GM21360 (cell line): Measurements from ENCODE around the gene TTN.

ENCODE experiments used
- ATAC-seq: cut with Tn5 transposase; IDR thresholded peaks from one replicate; pipeline ENCODE4 v1.9.1; 2021; ENCODE audit warnings: mild to moderate bottlenecking, moderate library complexity; ENCODE audit not compliant: unreplicated experiment

Gene TTN

DNA sequence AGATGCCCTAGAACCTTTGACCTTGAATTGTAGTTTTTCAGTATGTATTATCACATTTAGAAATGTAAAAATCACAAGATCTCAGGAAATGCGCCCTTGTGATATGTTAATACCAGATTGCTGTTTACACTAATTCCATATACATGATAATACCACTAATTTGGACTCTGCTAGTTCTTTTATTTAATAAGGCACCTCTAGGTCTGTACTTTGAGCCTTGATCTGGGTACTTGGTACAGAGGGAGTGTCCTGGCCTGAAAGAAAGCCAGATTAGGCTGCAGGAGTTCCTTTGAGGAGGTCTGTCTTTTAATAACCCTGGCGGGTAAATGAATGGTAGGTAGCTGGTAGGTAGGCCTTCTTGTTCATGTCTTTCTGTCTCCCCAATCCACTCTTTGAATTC, 300.7 kb downstream of the TTN start:
- no peak for ATAC-seq

DNA sequence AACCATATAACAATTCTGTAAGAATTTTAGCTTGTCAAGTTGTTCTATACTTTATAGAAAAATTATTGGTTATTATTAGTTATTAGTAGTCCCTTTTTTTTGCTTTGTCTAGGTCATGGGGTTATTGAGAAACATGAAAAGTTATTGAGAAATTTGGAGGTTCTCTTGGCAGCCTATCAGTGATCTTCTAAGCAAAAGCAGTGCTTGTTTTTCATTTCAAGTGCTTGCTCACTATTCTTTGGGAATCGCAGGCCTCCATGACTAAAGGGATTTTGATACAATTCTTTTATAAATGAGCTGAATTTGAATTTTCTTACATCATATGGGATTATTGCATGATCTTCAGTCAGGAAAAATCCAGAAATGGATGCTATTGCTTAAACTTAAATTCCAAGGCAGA, 301.1 kb downstream of the TTN start:
- no peak for ATAC-seq

DNA sequence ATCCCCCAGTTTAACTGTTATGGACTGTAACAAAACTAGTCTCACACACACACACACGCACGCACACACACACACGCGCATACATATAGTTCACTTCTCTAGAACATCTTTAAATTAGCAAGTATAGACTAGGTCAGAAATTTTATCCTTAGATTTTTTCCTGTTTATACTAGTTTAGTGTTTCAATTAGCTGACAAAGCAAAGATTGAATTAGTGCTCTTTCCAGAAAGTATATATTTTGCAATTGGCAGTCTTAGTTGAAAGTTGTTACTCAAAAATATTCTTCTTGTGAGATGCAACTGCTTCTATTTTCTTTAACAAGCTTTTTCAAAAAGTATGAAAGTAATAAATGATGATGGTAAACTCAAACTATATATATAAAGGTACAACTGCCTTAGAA, 304.5 kb downstream of the TTN start:
- ATAC-seq, result no peak

DNA sequence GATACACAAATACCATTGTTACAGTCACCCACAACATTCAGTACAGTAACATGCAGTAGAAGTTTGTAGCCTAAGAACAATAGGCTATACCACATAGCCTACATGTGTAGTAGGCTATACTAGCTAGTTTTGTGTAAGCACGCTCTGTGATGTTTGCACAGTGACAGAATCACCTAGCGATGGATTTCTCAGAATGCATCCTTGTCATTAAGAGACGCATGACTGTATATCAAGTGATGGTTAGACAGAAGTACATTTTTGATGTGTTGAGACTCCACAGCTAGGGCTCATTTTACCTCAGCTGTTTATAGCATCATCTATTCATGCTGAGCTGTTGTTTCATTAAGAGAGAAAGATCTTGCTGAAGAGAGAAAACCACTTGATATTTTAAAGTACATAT, 307.6 kb downstream of the TTN start:
- ATAC-seq, result no peak

DNA sequence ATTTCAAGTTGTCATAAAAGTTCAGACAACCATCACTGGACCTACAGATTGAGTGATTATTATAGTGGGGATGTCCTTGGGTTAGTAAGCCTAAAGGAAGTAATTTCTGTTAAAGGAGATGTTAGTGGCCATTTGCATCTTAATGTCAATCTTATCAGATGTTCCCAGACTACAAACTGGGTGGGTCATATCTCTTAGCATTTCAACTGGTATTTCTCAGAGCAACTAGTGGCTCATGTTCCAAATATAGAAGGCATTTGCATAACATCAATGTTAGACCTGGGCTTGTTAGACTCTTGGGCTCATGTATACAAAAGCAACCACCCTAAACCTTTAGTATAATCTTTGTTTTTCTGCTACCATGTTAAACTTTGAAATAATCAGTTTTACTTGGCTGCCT, 309.1 kb downstream of the TTN start:
- ATAC-seq, result no peak

DNA sequence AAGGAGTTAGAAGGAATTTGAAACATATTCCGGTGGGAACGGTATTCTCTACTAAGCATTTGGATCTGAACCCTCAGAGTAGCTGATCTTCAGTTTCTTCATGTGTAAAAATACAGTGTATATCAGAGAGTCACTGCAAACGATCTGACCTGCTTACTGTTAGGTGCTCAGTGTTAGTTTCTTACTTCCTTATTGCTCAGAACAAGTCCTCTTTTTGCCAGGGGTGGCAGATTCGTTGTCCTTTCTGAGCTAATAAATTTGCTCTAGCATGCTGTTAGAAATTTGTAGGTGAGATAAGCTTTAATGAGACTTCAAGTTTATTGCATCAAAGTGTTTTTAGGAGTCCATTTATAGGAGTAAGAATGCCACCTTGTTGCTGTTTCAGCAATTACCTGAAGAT, 311.2 kb downstream of the TTN start:
- ATAC-seq, result no peak

DNA sequence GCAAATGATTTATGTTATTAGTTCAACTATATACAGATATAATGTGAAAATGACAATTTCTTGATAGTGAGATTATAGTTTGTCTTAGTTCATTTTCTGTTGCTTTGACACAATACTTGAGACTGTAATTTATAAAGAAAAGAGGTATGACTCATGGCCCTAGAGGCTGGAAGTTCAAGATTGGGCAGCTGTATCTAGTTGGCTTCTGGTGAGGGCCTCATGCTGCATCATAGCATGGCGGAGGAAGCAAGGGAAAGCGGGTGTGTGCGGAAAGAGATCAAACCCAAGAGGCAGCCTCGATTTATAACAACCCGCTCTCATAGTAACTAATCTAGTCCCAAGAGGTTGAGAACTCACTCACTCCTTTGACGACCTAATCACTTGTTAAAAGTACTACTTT, 315.6 kb downstream of the TTN start:
- no peak for ATAC-seq

DNA sequence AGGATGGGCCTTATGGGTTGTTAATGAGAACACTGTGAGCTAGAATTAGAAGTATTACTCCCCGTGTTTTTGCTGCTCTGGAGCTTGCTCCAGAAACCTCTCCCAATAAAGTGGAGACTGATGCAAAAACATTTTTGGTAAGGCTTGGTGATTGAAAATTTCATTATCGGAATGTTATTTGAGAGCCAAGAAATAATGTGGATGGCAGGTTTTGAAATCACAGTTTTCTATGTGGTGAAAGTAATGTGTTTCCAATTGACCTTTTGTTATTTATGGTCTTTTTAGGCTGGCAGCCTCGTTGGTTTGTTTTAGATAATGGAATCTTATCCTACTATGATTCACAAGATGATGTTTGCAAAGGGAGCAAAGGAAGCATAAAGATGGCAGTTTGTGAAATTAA, 321.9 kb downstream of the TTN start:
- ATAC-seq, result no peak

DNA sequence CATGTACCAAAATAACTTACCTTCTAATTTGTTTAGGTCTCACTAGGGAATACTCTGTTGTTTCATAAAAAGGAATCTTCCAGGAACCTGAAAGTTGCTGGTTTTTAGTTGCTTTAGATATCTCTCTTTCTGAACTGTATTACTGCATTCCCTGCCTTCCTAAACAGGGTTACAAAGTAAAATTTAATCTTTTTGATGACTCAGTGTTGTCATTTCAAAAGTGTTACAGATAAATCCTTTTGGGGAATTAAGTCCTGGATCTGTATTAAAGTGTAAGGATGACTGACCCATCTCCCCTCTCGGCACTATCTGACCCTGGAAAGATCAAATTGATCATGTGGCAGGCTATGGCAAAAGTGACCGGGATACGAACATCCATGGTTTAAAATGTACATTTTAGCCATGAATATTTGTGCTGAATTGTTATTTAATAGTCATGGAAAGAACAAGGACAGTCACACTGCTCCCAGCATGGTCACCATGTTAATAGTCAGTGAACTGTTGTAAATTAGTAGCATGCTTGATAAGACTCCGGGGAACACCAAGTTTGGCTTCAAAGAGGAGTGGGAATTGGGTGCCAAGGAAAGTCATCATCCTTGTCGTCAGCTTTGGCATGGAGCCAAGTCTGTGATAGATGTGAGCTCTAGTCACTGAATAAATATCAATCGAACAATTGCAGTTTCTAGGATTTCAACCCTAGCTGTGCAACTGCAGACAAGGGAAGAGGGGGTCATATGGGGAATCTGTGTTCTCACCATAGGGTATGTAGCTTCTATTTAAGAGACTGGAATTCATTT, 322.8 kb downstream of the TTN start:
- no peak for ATAC-seq

DNA sequence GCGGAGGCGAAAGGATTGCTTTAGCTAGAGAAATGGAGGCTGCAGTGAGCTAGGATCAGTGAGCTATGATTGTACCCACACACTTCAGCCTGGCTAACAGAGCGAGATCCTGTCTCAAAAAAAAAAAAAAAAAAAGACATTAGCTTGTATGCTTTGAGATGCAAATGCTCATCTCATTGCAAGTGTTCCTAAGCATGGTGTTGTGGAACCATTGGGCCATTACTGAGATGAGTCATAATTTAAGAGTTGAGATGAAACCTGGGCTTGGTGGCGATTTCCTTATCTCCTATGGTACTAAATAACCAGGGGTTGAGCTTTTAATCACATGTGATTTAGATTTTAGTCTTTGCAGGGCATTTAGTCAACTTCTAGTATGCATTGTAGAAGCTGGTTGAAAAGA, 324.8 kb downstream of the TTN start:
- peak; percentile 37 for ATAC-seq

DNA sequence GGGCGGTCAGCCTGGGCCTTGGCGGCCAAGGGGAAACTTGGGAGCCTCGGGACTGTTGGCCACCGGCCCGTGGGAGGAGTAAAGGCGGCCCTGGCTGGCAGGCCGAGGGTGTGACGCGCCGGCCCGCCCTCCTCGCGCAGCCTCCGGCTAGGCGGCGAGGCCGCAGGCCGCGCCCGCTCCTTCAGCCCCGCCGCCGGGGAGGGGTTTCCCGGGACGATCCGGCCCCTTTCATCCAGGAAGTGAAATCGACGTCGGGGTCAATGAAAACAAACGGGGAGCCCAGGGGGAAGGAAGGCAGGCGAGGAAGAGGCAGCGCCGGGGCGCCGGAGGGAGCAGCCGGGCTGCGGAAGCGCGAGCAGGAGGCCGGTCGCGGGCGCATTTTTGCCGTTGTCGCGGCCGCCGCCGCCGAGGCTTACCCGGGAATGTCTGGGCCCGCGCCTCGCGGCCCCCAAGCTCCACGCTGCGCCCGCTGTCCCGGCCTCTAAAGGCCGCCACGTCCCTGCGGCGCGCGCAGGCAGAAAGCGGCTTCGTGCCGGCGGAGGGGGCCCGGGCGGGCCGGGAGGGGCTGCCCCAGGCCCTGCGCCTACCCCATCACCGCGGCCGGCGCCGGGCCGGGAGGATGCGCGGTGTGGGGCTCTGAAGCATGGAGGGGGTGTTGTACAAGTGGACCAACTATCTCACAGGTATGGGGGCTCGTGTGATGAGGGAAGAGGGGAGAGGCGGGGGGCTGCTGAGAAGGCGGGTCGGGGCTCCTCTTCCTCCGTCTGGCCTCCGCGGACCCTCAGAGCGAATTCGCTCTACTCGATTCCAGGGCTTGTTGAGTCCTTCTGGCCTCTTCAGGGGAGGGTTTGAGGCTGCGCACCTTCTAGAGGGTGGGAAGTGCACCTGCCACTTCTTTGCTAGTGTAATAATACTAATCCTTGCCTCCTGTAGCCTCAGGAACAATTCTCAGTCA, 326.7 kb downstream of the TTN start, which contains the start of gene PLEKHA3:
Gene PLEKHA3, plus strand, starts transcription at position 231 of the 955 bp plus-strand sequence. Its CDS starts 413 bp downstream, at position 644.
- ATAC-seq, result peak; percentile 57

DNA sequence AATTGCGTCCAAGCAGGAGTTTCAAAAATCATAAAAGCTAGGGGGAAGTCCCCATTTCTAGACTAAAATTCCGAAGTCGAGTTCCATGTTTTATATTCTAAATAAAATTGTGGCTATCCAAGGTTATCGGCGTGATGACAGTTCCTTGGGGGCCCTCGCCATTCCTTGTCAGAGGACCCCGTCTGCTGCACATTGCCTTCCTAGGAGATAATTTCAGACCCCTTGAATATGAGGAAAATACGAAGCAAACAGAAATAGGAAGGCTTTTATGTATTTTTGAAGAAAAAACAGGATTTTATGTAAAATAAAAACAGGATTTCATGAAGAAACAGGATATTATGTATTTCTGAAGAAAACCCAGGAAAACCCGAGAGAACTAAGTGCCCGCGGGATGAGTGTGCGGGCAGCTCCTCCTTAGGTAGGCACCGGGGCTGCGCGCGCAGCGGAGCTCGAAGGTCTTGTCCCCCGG, 327.4 kb downstream of the TTN start:
- ATAC-seq, result no peak

DNA sequence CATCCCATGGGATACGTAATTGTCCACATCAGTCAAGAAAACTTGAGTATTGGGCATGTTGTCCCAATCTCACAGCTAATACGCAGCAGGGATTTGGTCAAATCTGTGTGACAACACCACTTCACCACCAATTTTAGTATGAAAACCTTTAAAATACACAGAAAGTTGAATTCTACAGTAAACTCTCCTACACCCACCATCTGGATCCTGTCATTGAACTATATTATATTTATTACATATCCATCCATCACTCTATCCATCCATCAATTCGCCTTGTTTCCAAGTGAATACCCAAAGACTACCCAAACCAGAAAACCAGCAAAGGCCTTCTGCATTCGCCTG, 328.0 kb downstream of the TTN start:
- ATAC-seq, result no peak

DNA sequence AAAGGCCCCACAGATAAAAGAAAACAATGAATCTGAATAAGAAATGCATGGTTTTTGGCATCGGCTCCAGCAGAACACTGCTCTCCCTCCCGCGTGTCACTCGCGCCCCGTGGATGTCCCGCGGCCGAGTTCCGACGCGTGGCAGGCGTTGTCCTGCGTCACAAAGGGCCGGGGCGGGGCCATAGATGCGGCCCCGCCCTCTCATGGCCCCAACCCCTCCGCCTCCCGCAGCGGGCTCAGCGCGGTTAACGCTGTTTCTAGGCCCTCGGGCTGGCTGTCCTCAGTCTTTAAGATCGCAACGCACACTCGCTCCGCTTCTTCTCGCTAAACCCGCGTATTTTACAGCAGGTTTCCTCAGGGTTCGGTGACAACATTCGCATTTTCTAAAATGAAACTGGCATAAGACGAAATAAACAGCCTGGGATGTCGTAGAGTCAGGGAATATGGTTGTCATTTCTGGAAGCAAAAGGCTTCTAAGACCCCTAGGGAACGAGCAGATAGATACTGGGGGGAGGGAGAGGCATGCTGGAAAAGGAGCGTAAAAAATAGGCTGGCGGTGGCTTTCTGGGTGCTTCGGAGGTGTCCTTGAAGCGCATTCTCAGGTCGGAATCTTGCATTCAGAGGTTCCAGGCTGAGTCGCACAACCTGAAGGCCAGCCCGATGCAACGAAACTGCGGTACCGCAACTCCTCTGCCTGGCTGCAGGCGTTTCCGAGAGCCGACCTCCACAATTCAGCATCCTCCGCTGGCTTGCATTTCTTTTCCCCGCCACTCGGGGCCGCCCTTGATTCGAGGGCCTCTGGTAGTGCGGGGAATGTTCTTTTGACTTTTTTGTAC, 328.6 kb downstream of the TTN start, which contains the start of gene FKBP7:
Gene FKBP7, minus strand, starts transcription at position 162 of the 836 bp plus-strand sequence. Its CDS starts 101 bp downstream, at position 61.
- peak; percentile 36 for ATAC-seq

DNA sequence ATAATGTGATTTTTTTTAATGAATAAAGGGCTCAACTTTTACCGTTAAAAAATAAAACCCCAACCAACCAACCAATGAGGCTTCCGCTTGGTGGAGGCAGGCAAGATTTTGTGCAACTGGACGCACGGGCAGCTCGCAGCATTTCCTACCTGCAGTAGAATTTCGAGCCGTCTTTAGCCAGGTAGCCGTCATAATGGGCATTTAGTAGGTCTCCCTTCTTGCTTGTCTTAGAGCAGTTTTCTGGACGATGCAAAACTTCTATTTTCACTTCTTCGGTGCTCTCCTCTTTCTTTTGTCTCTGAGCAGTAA, 329.1 kb downstream of the TTN start:
- ATAC-seq, result no peak

DNA sequence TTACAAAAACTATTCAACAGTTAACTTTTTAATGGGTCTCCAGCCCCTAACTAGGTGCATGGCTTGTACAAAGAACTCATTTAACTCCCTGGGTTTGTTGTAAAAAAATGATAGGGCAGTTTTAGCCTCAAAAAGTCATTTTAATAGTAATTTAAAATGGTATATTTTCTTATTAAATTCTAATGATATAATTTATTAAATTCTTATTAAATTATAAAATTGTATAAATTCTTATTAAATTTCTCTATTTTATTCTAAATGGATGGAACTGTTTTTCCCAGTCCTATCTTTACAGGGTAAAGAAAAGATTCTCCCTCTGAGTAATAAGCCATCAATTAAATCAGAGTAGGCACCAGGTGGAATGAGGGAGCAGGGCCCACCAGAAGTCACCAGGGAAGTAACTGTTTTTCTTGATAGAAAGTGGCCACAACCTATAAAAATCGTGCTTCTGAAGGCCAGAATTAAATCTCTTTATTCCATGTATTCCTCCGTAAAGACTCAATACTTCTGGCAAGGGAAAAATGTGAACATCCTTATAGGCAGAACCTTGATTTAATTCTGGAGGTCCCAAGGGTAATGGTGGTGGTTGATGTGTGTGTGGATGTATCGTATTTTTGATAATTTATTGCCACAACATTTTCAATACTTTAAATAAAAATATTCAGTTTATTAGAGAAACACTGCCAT, 329.6 kb downstream of the TTN start:
- ATAC-seq, result no peak

DNA sequence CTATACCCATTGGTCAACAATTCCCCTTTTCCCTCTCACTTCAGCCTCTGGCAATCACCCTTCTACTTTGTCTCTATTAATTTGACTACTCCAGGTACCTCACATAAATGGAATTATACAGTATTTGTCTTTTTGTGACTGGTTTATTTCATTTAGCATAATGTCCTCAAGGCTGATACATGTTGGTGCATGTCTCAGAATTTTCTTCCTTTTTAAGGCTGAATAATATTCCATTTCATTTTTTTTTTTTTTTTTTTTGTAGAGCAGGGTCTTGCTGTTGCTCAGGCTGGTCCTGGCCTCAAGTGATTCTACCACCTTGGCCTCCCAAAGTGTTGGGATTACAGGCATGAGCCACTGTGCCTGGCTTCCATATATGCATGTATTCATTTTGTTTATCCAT, 330.7 kb downstream of the TTN start:
- ATAC-seq, result no peak
